Measurements from ENCODE around the gene KLF12.

DNA sequence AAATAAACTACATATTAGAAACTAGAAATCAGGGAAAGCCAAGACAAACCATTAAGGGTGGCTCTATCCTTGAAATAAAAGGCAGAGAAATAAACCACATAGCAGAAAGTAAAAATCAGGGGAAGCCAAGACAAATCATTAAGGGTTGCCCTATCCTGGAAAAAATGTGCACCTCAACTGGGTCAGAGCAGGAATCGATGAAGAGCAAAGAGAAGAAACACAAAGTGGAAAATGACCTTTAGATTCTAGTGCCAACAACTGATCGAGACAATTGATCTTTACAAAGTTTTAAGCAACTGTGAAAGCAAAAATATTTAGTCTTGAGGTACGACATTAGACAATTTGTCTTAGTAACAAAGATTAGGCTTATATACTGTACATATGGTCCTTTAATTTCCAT is 26.6 kb downstream of the KLF12 start:
- TF ChIP-seq, protein P1, sequence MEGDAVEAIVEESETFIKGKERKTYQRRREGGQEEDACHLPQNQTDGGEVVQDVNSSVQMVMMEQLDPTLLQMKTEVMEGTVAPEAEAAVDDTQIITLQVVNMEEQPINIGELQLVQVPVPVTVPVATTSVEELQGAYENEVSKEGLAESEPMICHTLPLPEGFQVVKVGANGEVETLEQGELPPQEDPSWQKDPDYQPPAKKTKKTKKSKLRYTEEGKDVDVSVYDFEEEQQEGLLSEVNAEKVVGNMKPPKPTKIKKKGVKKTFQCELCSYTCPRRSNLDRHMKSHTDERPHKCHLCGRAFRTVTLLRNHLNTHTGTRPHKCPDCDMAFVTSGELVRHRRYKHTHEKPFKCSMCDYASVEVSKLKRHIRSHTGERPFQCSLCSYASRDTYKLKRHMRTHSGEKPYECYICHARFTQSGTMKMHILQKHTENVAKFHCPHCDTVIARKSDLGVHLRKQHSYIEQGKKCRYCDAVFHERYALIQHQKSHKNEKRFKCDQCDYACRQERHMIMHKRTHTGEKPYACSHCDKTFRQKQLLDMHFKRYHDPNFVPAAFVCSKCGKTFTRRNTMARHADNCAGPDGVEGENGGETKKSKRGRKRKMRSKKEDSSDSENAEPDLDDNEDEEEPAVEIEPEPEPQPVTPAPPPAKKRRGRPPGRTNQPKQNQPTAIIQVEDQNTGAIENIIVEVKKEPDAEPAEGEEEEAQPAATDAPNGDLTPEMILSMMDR (IDR thresholded peaks at IDR 0.05; ENCODE audit: extremely low read depth in 1 of 2, insufficient read depth in 1 of 2, low read depth in 1 of 2, low read length in 2 of 2) = no peak
- TF ChIP-seq POLR2AphosphoS5 (IDR thresholded peaks at IDR 0.05; ENCODE audit: insufficient read depth, low read depth, low read length) (no peak), POLR2A (IDR thresholded peaks at IDR 0.05; ENCODE audit: low read depth, low read length) (no peak), JUN (IDR thresholded peaks at IDR 0.05; ENCODE audit: borderline replicate concordance, insufficient read depth, insufficient read length, low read depth) (no peak)
- TF ChIP-seq, protein P2, sequence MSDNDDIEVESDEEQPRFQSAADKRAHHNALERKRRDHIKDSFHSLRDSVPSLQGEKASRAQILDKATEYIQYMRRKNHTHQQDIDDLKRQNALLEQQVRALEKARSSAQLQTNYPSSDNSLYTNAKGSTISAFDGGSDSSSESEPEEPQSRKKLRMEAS (IDR thresholded peaks at IDR 0.05; ENCODE audit: insufficient read depth, insufficient read length) = no peak

All from endothelial cell of umbilical vein (primary cell).